ENCODE measurements around the gene CITED1.

GRCh38 chrX:72294497-72294896 lies 11.2 kb downstream of the CITED1 start:
- 0 out of 2 replicates have a peak, but pooled peaks have one; percentile 9 for TF ChIP-seq CTCF (conservative IDR thresholded peaks at IDR 0.05; ENCODE audit: low read length)
- TF ChIP-seq EZH2phosphoT487 (IDR thresholded peaks at IDR 0.05; ENCODE audit: borderline replicate concordance): no peak

Data from Loucy (cell line).